Panc1 (cell line): ENCODE results near the gene DUSP8.

Experiments
- CTCF ChIP-seq: fragments of 450-650 bp; IDR thresholded peaks from 2 replicates; pipeline ENCODE4 v1.5.1; 2017; ENCODE audit warnings: mild to moderate bottlenecking
- POLR2AphosphoS5 ChIP-seq: IDR thresholded peaks from 2 replicates; pipeline ENCODE4 v1.6.1; 2012; ENCODE audit warnings: mild to moderate bottlenecking, low read depth, low read length, moderate library complexity

GRCh38 chr11:1572197-1573076 lies at the start of gene DUSP8:
- TF ChIP-seq CTCF (no peak), POLR2AphosphoS5 (no peak)
